Metanephros (tissue), 1 donor: Measurements from ENCODE around the gene PHF10. TPM values are rescaled to one million over a fixed set of nuclear protein-coding genes. Genes with fewer than 3 reads are reported as not detected.

Source experiments
- total RNA-seq: library from RNA; depleted of rRNA; stranded (reverse); fragments of >200 nt; gene quantifications from one replicate; pipeline ENCODE4 v1.2.3, GENCODE V29; 2014

The PHF10 gene
- 43.2 TPM for total RNA-seq

DNA sequence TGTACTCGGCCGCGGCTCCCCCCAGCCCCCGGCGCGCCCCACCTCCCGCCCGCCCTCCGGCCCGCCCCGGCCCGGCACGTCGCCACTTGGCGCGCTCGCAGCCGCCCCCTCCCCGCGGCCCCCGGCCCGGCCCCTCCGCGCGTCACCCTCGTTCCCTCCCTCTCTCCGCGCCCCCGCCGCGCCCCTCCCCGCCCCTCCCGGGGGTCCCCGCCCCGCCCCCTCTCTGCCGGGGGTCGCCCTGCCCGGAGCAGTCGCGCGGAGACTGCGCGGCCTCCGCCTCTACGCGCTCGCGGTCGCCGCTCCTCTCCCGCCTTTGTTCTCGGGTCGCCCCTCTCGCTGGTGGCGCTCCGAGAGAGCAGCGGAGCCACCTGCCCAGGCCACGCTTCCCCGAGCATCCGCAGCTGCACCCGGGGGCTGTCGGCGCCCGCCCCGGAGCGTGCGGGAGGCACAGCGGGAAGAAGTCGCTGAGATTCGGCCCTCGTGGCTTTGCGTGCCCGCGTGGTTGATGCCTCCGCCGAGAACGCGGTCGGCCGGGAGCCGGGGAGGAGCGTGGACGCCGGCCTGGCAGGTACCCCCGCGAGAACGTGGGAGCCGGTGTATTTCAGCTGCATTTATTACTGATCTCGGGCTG lies at the start of gene PHF10:
PHF10 (minus strand) TSS at position 7 of the 631 bp plus-strand sequence. CDS start 569 bp downstream, outside the sequence.

DNA sequence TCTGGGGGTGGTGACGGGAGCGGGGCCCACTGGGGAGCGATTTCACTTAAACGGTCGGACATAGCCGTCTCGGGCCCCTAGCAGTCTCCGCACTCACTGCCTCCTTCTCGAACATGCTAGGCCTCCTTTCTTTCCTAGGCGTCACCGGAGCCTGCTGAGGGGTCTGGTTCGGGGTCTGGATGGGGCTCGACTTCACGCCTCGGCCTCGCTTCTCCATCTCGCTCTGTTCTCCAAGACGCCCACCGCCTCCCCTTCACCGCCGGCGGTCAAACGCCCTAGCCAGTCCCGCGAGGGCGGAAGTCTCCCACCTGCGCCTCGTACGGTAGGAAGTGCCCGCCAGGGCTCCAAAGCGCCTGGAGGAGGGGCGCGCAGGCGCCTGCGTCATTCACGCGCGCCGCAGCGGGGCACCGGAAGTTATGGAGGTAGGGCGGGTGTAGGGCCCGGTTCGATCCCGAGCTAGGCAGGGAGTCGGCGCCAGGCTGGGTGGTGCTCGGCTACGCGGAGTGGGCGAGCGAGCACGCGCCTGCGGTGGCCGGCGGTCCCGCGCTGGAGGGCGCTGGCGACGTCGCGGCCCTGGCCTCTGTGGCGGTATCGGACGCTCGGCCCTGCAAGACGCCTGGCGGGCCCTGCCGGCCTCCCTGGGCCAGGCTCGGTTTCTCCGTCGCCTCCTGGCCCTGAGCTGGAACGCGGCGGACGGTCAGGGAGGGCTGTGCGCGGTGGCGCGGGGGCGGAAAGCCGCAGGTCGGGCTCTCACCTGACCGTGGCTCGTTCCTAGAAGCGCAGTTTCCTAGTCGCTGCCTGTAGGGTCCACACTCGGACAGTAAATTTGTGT lies 27.2 kb upstream of the PHF10 start, which contains the start of the genes DYNLT2 and ERMARD:
DYNLT2 (minus strand) TSS at position 331 of the 832 bp plus-strand sequence; CDS start at position 217, 114 bp downstream.
ERMARD (plus strand) TSS at position 381 of the 832 bp plus-strand sequence; CDS start at position 417, 36 bp downstream.

DNA sequence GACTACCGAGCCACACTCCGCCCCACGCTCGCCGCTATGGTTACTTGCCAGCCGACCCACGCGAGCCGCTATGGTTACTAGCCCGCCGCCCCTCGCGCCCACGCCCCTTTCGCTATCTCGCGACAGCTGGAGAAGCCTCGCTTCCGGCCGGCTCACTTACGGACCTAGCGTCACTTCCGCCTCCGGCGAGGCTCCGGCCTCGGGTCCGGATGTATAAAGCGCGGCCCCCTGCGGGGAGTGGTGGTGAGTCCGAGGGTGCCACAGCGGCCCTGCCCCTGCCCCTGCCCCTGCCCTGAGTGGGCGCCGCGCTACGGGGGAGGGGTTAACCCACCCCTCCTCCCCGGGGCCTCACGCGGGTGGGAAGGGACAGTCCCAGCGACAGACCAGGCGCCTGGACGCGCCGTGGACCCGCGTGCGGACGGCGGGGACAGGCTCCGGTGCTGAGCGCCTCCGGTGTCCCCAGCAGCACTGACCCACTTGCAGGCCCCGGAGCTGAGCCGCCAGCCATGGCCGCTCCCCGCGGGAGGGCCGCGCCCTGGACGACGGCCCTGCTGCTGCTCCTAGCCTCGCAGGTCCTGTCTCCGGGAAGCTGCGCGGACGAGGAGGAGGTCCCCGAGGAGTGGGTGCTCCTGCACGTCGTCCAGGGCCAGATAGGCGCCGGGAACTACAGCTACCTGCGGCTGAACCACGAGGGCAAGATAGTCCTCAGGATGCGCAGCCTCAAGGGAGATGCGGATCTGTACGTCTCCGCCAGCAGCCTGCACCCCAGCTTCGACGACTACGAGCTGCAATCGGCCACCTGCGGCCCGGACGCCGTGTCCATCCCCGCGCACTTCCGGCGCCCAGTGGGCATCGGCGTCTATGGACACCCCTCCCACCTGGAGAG lies 22.1 kb downstream of the PHF10 start, which contains the start of the genes C6orf120 and WDR27:
C6orf120 (plus strand) TSS at position 173 of the 886 bp plus-strand sequence; CDS start at position 507, 334 bp downstream.
WDR27 (minus strand) TSS at position 76 of the 886 bp plus-strand sequence. CDS start 13,024 bp downstream, outside the sequence.

Other genes with a start within 250 kb of the PHF10 start
- 71.9 TPM for gene WDR27, start 22.5 kb downstream of the PHF10 start, total RNA-seq
- gene C6orf120, start 22.4 kb downstream of the PHF10 start, total RNA-seq: 37.2 TPM
- gene DYNLT2, start 27.1 kb upstream of the PHF10 start, total RNA-seq: 3.3 TPM
- gene ERMARD, start 27.1 kb upstream of the PHF10 start, total RNA-seq: 28.4 TPM